ENCODE data around the gene MEP1B.
"Not testable (repeated sequence)": the region's sequence is repeated elsewhere in the genome, so short reads cannot be mapped to it uniquely, and the experiment has no call there.

GRCh38 chr18:32158631-32159030, 31.2 kb upstream of the MEP1B start:
- not testable (repeated sequence) for TF ChIP-seq CTCF (IDR thresholded peaks at IDR 0.05; ENCODE audit: borderline replicate concordance, extremely low read depth, low read length, poor library complexity, severe bottlenecking); EZH2 (IDR thresholded peaks at IDR 0.05; ENCODE audit: borderline replicate concordance, low read depth, low read length, severe bottlenecking)

Measured in DND-41 (cell line).